Upper lobe of left lung (tissue), 4 donors: ENCODE results near the gene GABRG3.

Experiments
- CTCF ChIP-seq, 6 experiments: fragments of 450-650 bp in 4 of 6; fragments of 200-600 bp in 2 of 6; sonication (generic) in 2 of 6; IDR thresholded peaks; one replicate each; pipeline ENCODE4 v1.5.1; 2016 to 2019; ENCODE audit warnings: antibody characterized with exemption in 6 of 6
- EP300 ChIP-seq, 4 donors: sonication (generic); formaldehyde crosslinking; IDR thresholded peaks; one replicate each; pipeline ENCODE4 v1.5.1; 2017; ENCODE audit warnings: antibody characterized with exemption in 4 of 4, control low read depth in 2 of 4
- POLR2A ChIP-seq, 4 donors: fragments of 450-650 bp; IDR thresholded peaks; one replicate each; pipeline ENCODE4 v1.5.1; 2016 to 2017; ENCODE audit warnings: antibody characterized with exemption in 4 of 4, mild to moderate bottlenecking in 2 of 4

- no peak for TF ChIP-seq POLR2A (IDR thresholded peaks at IDR 0.05)
- no peak for TF ChIP-seq CTCF (IDR thresholded peaks at IDR 0.05)
- TF ChIP-seq EP300 (IDR thresholded peaks at IDR 0.05): no peak
These were observed 359.3 kb downstream of the GABRG3 start for GRCh38 chr15:27330326-27330725.
